Ovary (tissue), 9 donors: Measurements from ENCODE around the gene CABLES1. TPM values are rescaled to one million over a fixed set of nuclear protein-coding genes. Genes with fewer than 3 reads are reported as not detected.

Experiments used
- DNase-seq, 5 donors: peaks; one replicate each; pipeline ENCODE4 v3.0.0-alpha.2; 2019 to 2020
- H3K27ac ChIP-seq, 2 donors: fragments of 200-600 bp; one replicate each; pipeline versions ENCODE4 v1.5.1 to v1.8.0; 2019 to 2022
- H3K27me3 ChIP-seq: fragments of 200-600 bp; one replicate; pipeline ENCODE4 v1.8.0; 2022
- H3K36me3 ChIP-seq: fragments of 200-600 bp; sonication (generic); one replicate; pipeline ENCODE4 v1.5.1; 2019
- H3K4me1 ChIP-seq: one replicate; pipeline ENCODE4 v1.8.1; 2013; ENCODE audit warnings: mild to moderate bottlenecking, moderate library complexity; ENCODE audit not compliant: insufficient read depth
- H3K4me3 ChIP-seq: fragments of 200-600 bp; sonication (generic); one replicate; pipeline ENCODE4 v1.5.1; 2017
- H3K9me3 ChIP-seq, 2 donors: fragments of 200-600 bp in 1 of 2; sonication (generic) in 1 of 2; one replicate each; pipeline versions ENCODE4 v1.5.1 to v1.8.1; 2013 to 2019; ENCODE audit warnings: mild to moderate bottlenecking in 1 of 2, moderate library complexity in 1 of 2
- CTCF ChIP-seq, 3 donors: fragments of 450-650 bp in 2 of 3; fragments of 200-600 bp in 1 of 3; IDR thresholded peaks; one replicate each; pipeline versions ENCODE4 v1.5.1 to v1.8.0; 2016 to 2022; ENCODE audit warnings: antibody characterized with exemption in 3 of 3, mild to moderate bottlenecking in 1 of 3
- EP300 ChIP-seq: sonication (generic); formaldehyde crosslinking; IDR thresholded peaks from one replicate; pipeline ENCODE4 v1.6.1; 2017; ENCODE audit warnings: antibody characterized with exemption
- POLR2A ChIP-seq: fragments of 450-650 bp; IDR thresholded peaks from one replicate; pipeline ENCODE4 v1.6.1; 2017; ENCODE audit warnings: antibody characterized with exemption, mild to moderate bottlenecking, moderate library complexity
- WGBS, 3 donors: extraction: QIAGEN DNeasy Blood & Tissue Kit in 1 of 3; methylation state at CpG; one replicate each; pipeline versions ENCODE4 v1.1.5 to v1.1.7; 2013 to 2017; 5-methylcytosine and 5-hydroxymethylcytosine counted together
- intact Hi-C, 4 donors: fragments of 100-400 bp; cut with DNase I; formaldehyde crosslinking; loops; one replicate each; pipeline versions ENCODE4 v1.11.0 to v1.15.1; 2022 to 2023
- polyA plus RNA-seq, 2 donors: library from polyadenylated mRNA; stranded (reverse); fragments of 200-250 nt in 1 of 2; fragments of 350-450 nt in 1 of 2; fragmentation: Illumina TruSeq in 1 of 2; extraction: RNeasy Lipid Tissue Mini Kit (QIAGEN cat#74804) in 1 of 2; gene quantifications; one replicate each; pipeline ENCODE4 v1.2.3, GENCODE V29; 2013 to 2014
- total RNA-seq, 7 donors: library from RNA; depleted of rRNA in 2 of 7; stranded (reverse); fragments of >200 nt in 2 of 7; fragmentation: NEBNext Ultra II Directional in 3 of 7; extraction: Animal tissue kit (Norgen Biotek cat#: 25700) in 3 of 7; gene quantifications; one replicate each; pipeline versions ENCODE4 v1.1.0 to v1.2.4, GENCODE V29; 2016 to 2023
- donor health status: DM: no; HTN: no; CAD: no; lungs with moderate emphysema.
- donor health status: DM: no; HTN: no; CAD: no.
- donor health status: Bipolar disorder and iron deficiency.
- donor health status: DM: yes; HTN: yes; CAD: no.
- donor health status: DM: no; HTN: no; CAD: no.
- donor health status: DM: yes; HTN: yes; CAD: no.

CABLES1 gene
- total and polyA plus RNA-seq, 9 donors = 2.6 to 8.9 (median 5.3) TPM

- intact Hi-C loops = loop anchor here in 3 of 4 donors (5.0 to 10.0 kb wide), 6 partner anchors 86 to 266 kb away; no protein-coding TSS in a partner anchor
- Histone ChIP-seq H3K4me1 (peaks cover 6% of the 10 kb centered on the region), H3K36me3 (no peaks in the 10 kb centered on the region), H3K4me3 (no peak overlapping the region), H3K27me3 (no peaks in the 10 kb centered on the region), H3K9me3 (no peaks in the 10 kb centered on the region), H3K27ac (no peak overlapping the region)
- TF ChIP-seq EP300 (no peak), CTCF (IDR thresholded peaks at IDR 0.05) (no peak), POLR2A (no peak)
- 48 to 68% (median 58%) methylated on average over 5 of the region's 5 CpGs for WGBS, 3 donors
- DNase-seq = peak in 1 of 5 donors; percentile 39
Observed at GRCh38 chr18:23138471-23138870, 3.2 kb downstream of the CABLES1 start.

- no peaks in the 10 kb centered on the region for H3K9me3 ChIP-seq
- WGBS, 3 donors = 60 to 66% (median 65%) methylated on average over 12 of the region's 12 CpGs
- H3K36me3 ChIP-seq = no peaks in the 10 kb centered on the region
- no peak overlapping the region for H3K4me3 ChIP-seq
- intact Hi-C loops = no loop called here
- peaks cover 6% of the 10 kb centered on the region for H3K4me1 ChIP-seq
- peak; percentile 34 to 54 (median 46) for DNase-seq
- TF ChIP-seq CTCF (IDR thresholded peaks at IDR 0.05) = no peak
- no peak for TF ChIP-seq EP300
- TF ChIP-seq POLR2A = no peak
- H3K27me3 ChIP-seq = no peaks in the 10 kb centered on the region
- H3K27ac ChIP-seq = no peak overlapping the region
Observed at GRCh38 chr18:23141104-23141999, 6.1 kb downstream of the CABLES1 start.

- Histone ChIP-seq H3K27me3 (no peaks in the 10 kb centered on the region), H3K4me1 (peaks cover 10% of the 10 kb centered on the region), H3K27ac (no peak overlapping the region), H3K36me3 (no peaks in the 10 kb centered on the region), H3K9me3 (no peaks in the 10 kb centered on the region), H3K4me3 (no peak overlapping the region)
- TF ChIP-seq CTCF (IDR thresholded peaks at IDR 0.05) (no peak), POLR2A (no peak), EP300 (no peak)
- WGBS, 3 donors = 69 to 73% (median 71%) methylated on average over 6 of the region's 6 CpGs
- intact Hi-C loops = no loop called here
- no peak for DNase-seq
Observed at GRCh38 chr18:23142251-23142929, 7.1 kb downstream of the CABLES1 start.

- Histone ChIP-seq H3K4me3 (no peak overlapping the region), H3K27me3 (no peaks in the 10 kb centered on the region), H3K27ac (no peak overlapping the region), H3K36me3 (no peaks in the 10 kb centered on the region), H3K4me1 (peaks cover 10% of the 10 kb centered on the region), H3K9me3 (no peaks in the 10 kb centered on the region)
- WGBS, 3 donors = 77 to 84% (median 84%) methylated on average over 10 of the region's 10 CpGs
- TF ChIP-seq CTCF (IDR thresholded peaks at IDR 0.05) (no peak), EP300 (no peak), POLR2A (no peak)
- intact Hi-C loops = no loop called here
- no peak for DNase-seq
Observed at GRCh38 chr18:23143016-23143814, 7.9 kb downstream of the CABLES1 start.
